Trophoblast cell (in vitro differentiated cells and primary cell): ENCODE data around the gene B3GAT2.

Experiments used
- DNase-seq, 2 donors: peaks; one replicate each; pipeline ENCODE4 v3.0.0-alpha.2; 2016
- H2AFZ ChIP-seq: 2 replicates; pipeline ENCODE4 v1.6.1; 2013; ENCODE audit warnings: low read length, moderate library complexity, mild to moderate bottlenecking; ENCODE audit not compliant: insufficient read depth, poor library complexity
- H2AK5ac ChIP-seq: 2 replicates; pipeline ENCODE4 v1.6.1; 2013; ENCODE audit warnings: mild to moderate bottlenecking, low read length
- H2BK120ac ChIP-seq: 2 replicates; pipeline ENCODE4 v1.6.1; 2013; ENCODE audit warnings: low read length, mild to moderate bottlenecking, moderate library complexity; ENCODE audit not compliant: insufficient read depth, poor library complexity
- H2BK12ac ChIP-seq: 2 replicates; pipeline ENCODE4 v1.6.1; 2013; ENCODE audit warnings: mild to moderate bottlenecking, low read length, moderate library complexity
- H2BK5ac ChIP-seq: 2 replicates; pipeline ENCODE4 v1.6.1; 2013; ENCODE audit warnings: low read length, low read depth, moderate library complexity, mild to moderate bottlenecking; ENCODE audit not compliant: poor library complexity
- H3K14ac ChIP-seq: 2 replicates; pipeline ENCODE4 v1.6.1; 2013; ENCODE audit warnings: mild to moderate bottlenecking, low read length
- H3K18ac ChIP-seq: 2 replicates; pipeline ENCODE4 v1.6.1; 2013; ENCODE audit warnings: mild to moderate bottlenecking, low read length
- H3K23ac ChIP-seq: 2 replicates; pipeline ENCODE4 v1.6.1; 2013; ENCODE audit warnings: low read length
- H3K27ac ChIP-seq: 2 replicates; pipeline ENCODE4 v1.5.1; 2013; ENCODE audit warnings: low read depth, mild to moderate bottlenecking, inconsistent platforms, low read length, moderate library complexity
- H3K27me3 ChIP-seq: 2 replicates; pipeline ENCODE4 v1.6.1; 2013; ENCODE audit warnings: inconsistent platforms, mild to moderate bottlenecking, low read length, moderate library complexity; ENCODE audit not compliant: insufficient read depth
- H3K36me3 ChIP-seq, 2 experiments: 1 replicate in 1 of 2; 2 replicates in 1 of 2; pipeline ENCODE4 v1.6.1; 2013; ENCODE audit warnings: low read length in 2 of 2, mild to moderate bottlenecking in 2 of 2, moderate library complexity in 1 of 2; ENCODE audit not compliant: insufficient read depth in 2 of 2, control insufficient read depth in 1 of 2
- H3K4ac ChIP-seq: 2 replicates; pipeline ENCODE4 v1.6.1; 2013; ENCODE audit warnings: low read depth, mild to moderate bottlenecking, low read length, moderate library complexity
- H3K4me1 ChIP-seq, 2 experiments: 1 replicate in 1 of 2; 2 replicates in 1 of 2; pipeline ENCODE4 v1.6.1; 2013; ENCODE audit warnings: low read length in 2 of 2, mild to moderate bottlenecking in 2 of 2, moderate library complexity in 1 of 2; ENCODE audit not compliant: insufficient read depth in 2 of 2, control insufficient read depth in 1 of 2
- H3K4me2 ChIP-seq: 2 replicates; pipeline ENCODE4 v1.6.1; 2013; ENCODE audit warnings: inconsistent platforms, mild to moderate bottlenecking, low read length, moderate library complexity
- H3K4me3 ChIP-seq: 2 replicates; pipeline ENCODE4 v1.5.1; 2013; ENCODE audit warnings: mild to moderate bottlenecking, low read depth, low read length, inconsistent platforms
- H3K79me1 ChIP-seq: one replicate; pipeline ENCODE4 v1.6.1; 2013; ENCODE audit warnings: low read length
- H3K79me2 ChIP-seq: 2 replicates; pipeline ENCODE4 v1.6.1; 2013; ENCODE audit warnings: low read length, mild to moderate bottlenecking; ENCODE audit not compliant: control insufficient read depth, insufficient read depth, poor library complexity
- H3K9ac ChIP-seq: 2 replicates; pipeline ENCODE4 v1.6.1; 2013; ENCODE audit warnings: mild to moderate bottlenecking, low read length
- H3K9me3 ChIP-seq: 2 replicates; pipeline ENCODE4 v1.6.1; 2013; ENCODE audit warnings: low read depth, mild to moderate bottlenecking, control low read depth, inconsistent platforms, low read length; ENCODE audit not compliant: insufficient read depth
- H4K12ac ChIP-seq: 2 replicates; pipeline ENCODE4 v1.6.1; 2013; ENCODE audit warnings: low read depth, mild to moderate bottlenecking, low read length, moderate library complexity
- H4K8ac ChIP-seq: 2 replicates; pipeline ENCODE4 v1.6.1; 2013; ENCODE audit warnings: low read depth, mild to moderate bottlenecking, low read length, moderate library complexity
- H4K91ac ChIP-seq: one replicate; pipeline ENCODE4 v1.6.1; 2013; ENCODE audit warnings: low read depth, mild to moderate bottlenecking, low read length, moderate library complexity
- WGBS: extraction: QIAGEN DNeasy Blood & Tissue Kit; methylation state at CpG from one replicate; pipeline ENCODE4 v1.1.7; 2013; ENCODE audit warnings: missing lambda C conversion rate; ENCODE audit not compliant: insufficient read length, insufficient coverage; ENCODE audit errors: extremely low coverage; 5-methylcytosine and 5-hydroxymethylcytosine counted together

B3GAT2 gene

DNA sequence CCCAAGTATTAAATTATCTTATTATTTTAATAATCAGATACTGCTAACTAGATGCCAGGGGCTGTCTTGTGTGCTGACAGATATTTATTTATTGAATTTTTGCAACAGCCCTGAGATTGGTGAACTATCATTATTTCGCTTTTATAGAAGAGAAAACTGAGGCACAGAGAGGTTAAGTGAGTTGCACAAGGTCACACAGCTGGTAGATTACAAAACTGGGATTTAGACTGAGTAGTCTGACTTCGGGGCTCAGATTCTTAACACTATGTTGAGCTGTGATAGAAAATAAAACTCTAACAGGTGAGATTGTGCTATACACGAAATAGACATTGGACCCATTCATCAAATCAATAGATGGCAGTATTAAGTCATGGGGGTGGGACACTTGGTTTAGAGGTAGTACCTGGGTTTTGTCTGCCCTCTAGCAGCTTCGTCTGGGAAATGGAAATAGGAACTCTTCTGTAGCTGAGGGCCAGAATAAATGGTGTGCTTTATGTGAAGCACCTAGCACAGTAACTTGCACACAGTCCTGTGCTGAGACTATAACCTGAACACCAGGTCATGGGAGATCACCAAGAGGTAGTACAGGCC lies 113.4 kb downstream of the B3GAT2 start:
- no peak overlapping the region for H3K14ac ChIP-seq
- H3K9me3 ChIP-seq, result no peaks in the 10 kb centered on the region
- no peaks in the 10 kb centered on the region for H3K4me1 ChIP-seq
- no peak overlapping the region for H2BK12ac ChIP-seq
- H4K8ac ChIP-seq, result no peak overlapping the region
- no peak overlapping the region for H2AK5ac ChIP-seq
- no peak overlapping the region for H3K4me3 ChIP-seq
- no peak overlapping the region for H3K4me2 ChIP-seq
- H2AFZ ChIP-seq, result no peak overlapping the region
- H3K27me3 ChIP-seq, result no peaks in the 10 kb centered on the region
- H4K91ac ChIP-seq, result no peak overlapping the region
- no peak overlapping the region for H3K27ac ChIP-seq
- no peak overlapping the region for H3K18ac ChIP-seq
- WGBS, result no CpG with 5 or more reads among the region's 4 CpGs
- H3K36me3 ChIP-seq, result no peaks in the 10 kb centered on the region
- DNase-seq, result no peak
- H4K12ac ChIP-seq, result no peak overlapping the region
- no peak overlapping the region for H3K4ac ChIP-seq
- no peak overlapping the region for H3K23ac ChIP-seq
- H2BK5ac ChIP-seq, result no peak overlapping the region
- no peak overlapping the region for H3K9ac ChIP-seq
- no peak overlapping the region for H2BK120ac ChIP-seq
- H3K79me2 ChIP-seq, result no peaks in the 10 kb centered on the region
- no peaks in the 10 kb centered on the region for H3K79me1 ChIP-seq

- Histone ChIP-seq H2BK12ac (no peak overlapping the region), H3K27me3 (no peaks in the 10 kb centered on the region)
Observed at GRCh38 chr6:70842541-70842940, 114.3 kb downstream of the B3GAT2 start.

GRCh38 chr6:70841112-70841511 lies 115.7 kb downstream of the B3GAT2 start:
- Histone ChIP-seq H3K4me3 (no peak overlapping the region), H3K4me2 (no peak overlapping the region), H3K9me3 (no peaks in the 10 kb centered on the region), H3K4me1 (no peaks in the 10 kb centered on the region), H2BK5ac (no peak overlapping the region), H3K79me1 (no peaks in the 10 kb centered on the region), H4K12ac (peak overlapping the region; percentile 18), H3K23ac (no peak overlapping the region), H3K9ac (no peak overlapping the region), H2AFZ (no peak overlapping the region), H3K27me3 (no peaks in the 10 kb centered on the region), H3K14ac (no peak overlapping the region), H3K27ac (no peak overlapping the region), H3K36me3 (no peaks in the 10 kb centered on the region), H4K91ac (no peak overlapping the region), H2AK5ac (no peak overlapping the region), H4K8ac (no peak overlapping the region), H3K18ac (no peak overlapping the region), H2BK12ac (no peak overlapping the region), H3K79me2 (no peaks in the 10 kb centered on the region), H2BK120ac (no peak overlapping the region), H3K4ac (no peak overlapping the region)
- no CpG with 5 or more reads among the region's 8 CpGs for WGBS
- no peak for DNase-seq

More at GRCh38 chr6:70842541-70842940, 114.3 kb downstream of the B3GAT2 start:
- Histone ChIP-seq H3K9ac (no peak overlapping the region), H3K36me3 (no peaks in the 10 kb centered on the region), H4K12ac (no peak overlapping the region), H4K91ac (no peak overlapping the region), H3K79me1 (no peaks in the 10 kb centered on the region), H2AFZ (no peak overlapping the region), H2BK5ac (no peak overlapping the region), H4K8ac (no peak overlapping the region), H3K4me1 (no peaks in the 10 kb centered on the region), H3K9me3 (no peaks in the 10 kb centered on the region), H3K27ac (no peak overlapping the region), H3K4me2 (no peak overlapping the region), H3K14ac (no peak overlapping the region), H3K4ac (no peak overlapping the region), H2BK120ac (no peak overlapping the region), H3K4me3 (no peak overlapping the region), H3K18ac (no peak overlapping the region), H2AK5ac (no peak overlapping the region), H3K79me2 (no peaks in the 10 kb centered on the region), H3K23ac (no peak overlapping the region)
- no peak for DNase-seq
- no CpG with 5 or more reads among the region's 8 CpGs for WGBS

GRCh38 chr6:70839286-70840266 lies 117.3 kb downstream of the B3GAT2 start:
- H3K23ac ChIP-seq, result no peak overlapping the region
- H3K79me2 ChIP-seq, result no peaks in the 10 kb centered on the region
- H3K4ac ChIP-seq, result no peak overlapping the region
- H3K4me3 ChIP-seq, result no peak overlapping the region
- no peak overlapping the region for H4K12ac ChIP-seq
- no peak for DNase-seq
- H4K8ac ChIP-seq, result no peak overlapping the region
- WGBS, result no CpG with 5 or more reads among the region's 7 CpGs
- H3K27ac ChIP-seq, result no peak overlapping the region
- H2AFZ ChIP-seq, result no peak overlapping the region
- no peak overlapping the region for H2BK12ac ChIP-seq
- H3K9ac ChIP-seq, result no peak overlapping the region
- no peak overlapping the region for H3K4me2 ChIP-seq
- no peak overlapping the region for H3K14ac ChIP-seq
- H4K91ac ChIP-seq, result no peak overlapping the region
- no peaks in the 10 kb centered on the region for H3K4me1 ChIP-seq
- no peak overlapping the region for H2BK5ac ChIP-seq
- H3K18ac ChIP-seq, result no peak overlapping the region
- no peaks in the 10 kb centered on the region for H3K9me3 ChIP-seq
- H2AK5ac ChIP-seq, result no peak overlapping the region
- no peaks in the 10 kb centered on the region for H3K79me1 ChIP-seq
- H3K27me3 ChIP-seq, result no peaks in the 10 kb centered on the region
- no peaks in the 10 kb centered on the region for H3K36me3 ChIP-seq
- no peak overlapping the region for H2BK120ac ChIP-seq
